IMR-90 (cell line): ENCODE measurements around the gene ECM1. TPM values are rescaled to one million over a fixed set of nuclear protein-coding genes. Genes with fewer than 3 reads are reported as not detected.

Experiments
- ATAC-seq: fragments of 200-7000 bp; cut with Tn5 transposase; 2 replicates; pipeline ENCODE4 v1.9.1; 2020; ENCODE audit warnings: low read depth, mild to moderate bottlenecking, moderate library complexity
- BruUV-seq: library from RNA; stranded (reverse); fragments of 400-500 nt; replicated peaks from 2 replicates; lab custom pipeline; 2021; lab: Mats Ljungman, UMichigan
- CTCF ChIA-PET: fragments of 300-600 bp; formaldehyde crosslinking; extraction: SDS; loops from one replicate; lab custom pipeline; 2021; ENCODE audit warnings: antibody characterized with exemption; lab: Yijun Ruan, JAX
- POLR2A ChIA-PET: fragments of 300-600 bp; sonication (Branson Sonifier 250); formaldehyde crosslinking; loops from one replicate; lab custom pipeline; 2022; ENCODE audit warnings: antibody characterized with exemption; ENCODE audit not compliant: unreplicated experiment; lab: Charles Lee
- DNase-seq: peaks from one replicate; pipeline ENCODE4 v3.0.0; 2013
- H2AFZ ChIP-seq: replicated peaks from 2 replicates; pipeline ENCODE3; 2013; ENCODE audit warnings: low read length, mild to moderate bottlenecking; ENCODE audit not compliant: poor library complexity
- H2AK5ac ChIP-seq: 2 replicates; pipeline ENCODE4 v1.6.1; 2013; ENCODE audit warnings: low read depth, low read length, inconsistent platforms
- H2AK9ac ChIP-seq: replicated peaks from 2 replicates; pipeline ENCODE3; 2013; ENCODE audit warnings: mild to moderate bottlenecking, low read depth, low read length, moderate library complexity; ENCODE audit not compliant: poor library complexity
- H2BK120ac ChIP-seq: 2 replicates; pipeline ENCODE4 v1.6.1; 2013; ENCODE audit warnings: low read depth, low read length, inconsistent platforms
- H2BK15ac ChIP-seq: 3 replicates; pipeline ENCODE4 v1.6.1; 2013; ENCODE audit warnings: low read depth, low read length, inconsistent platforms
- H2BK20ac ChIP-seq: 2 replicates; pipeline ENCODE4 v1.6.1; 2013; ENCODE audit warnings: low read depth, mild to moderate bottlenecking, inconsistent platforms, low read length, moderate library complexity
- H2BK5ac ChIP-seq: 2 replicates; pipeline ENCODE4 v1.6.1; 2013; ENCODE audit warnings: mild to moderate bottlenecking, low read depth, low read length, inconsistent platforms; ENCODE audit not compliant: poor library complexity, severe bottlenecking
- H3K14ac ChIP-seq: replicated peaks from 2 replicates; pipeline ENCODE4 v1.6.1; 2013; ENCODE audit warnings: low read depth, low read length, inconsistent platforms
- H3K18ac ChIP-seq: 2 replicates; pipeline ENCODE4 v1.6.1; 2013; ENCODE audit warnings: low read depth, low read length, control low read depth
- H3K23ac ChIP-seq: 2 replicates; pipeline ENCODE4 v1.6.1; 2013; ENCODE audit warnings: low read depth, low read length, inconsistent platforms
- H3K27ac ChIP-seq: 2 replicates; pipeline ENCODE4 v1.5.1; 2013; ENCODE audit warnings: mild to moderate bottlenecking, control low read depth, low read length; ENCODE audit not compliant: insufficient read depth
- H3K27me3 ChIP-seq: 2 replicates; pipeline ENCODE4 v1.6.1; 2013; ENCODE audit warnings: low read length; ENCODE audit not compliant: control insufficient read depth, insufficient read depth
- H3K36me3 ChIP-seq: 2 replicates; pipeline ENCODE4 v1.6.1; 2013; ENCODE audit warnings: low read length, mixed read lengths; ENCODE audit not compliant: control insufficient read depth, insufficient read depth
- H3K4ac ChIP-seq: 2 replicates; pipeline ENCODE4 v1.6.1; 2013; ENCODE audit warnings: low read depth, low read length, inconsistent platforms
- H3K4me1 ChIP-seq: 2 replicates; pipeline ENCODE4 v1.6.1; 2013; ENCODE audit warnings: low read length, mixed read lengths; ENCODE audit not compliant: control insufficient read depth, insufficient read depth
- H3K4me2 ChIP-seq: 2 replicates; pipeline ENCODE4 v1.6.1; 2013; ENCODE audit warnings: low read depth, mild to moderate bottlenecking, control low read depth, low read length, moderate library complexity
- H3K4me3 ChIP-seq: 2 replicates; pipeline ENCODE4 v1.5.1; 2013; ENCODE audit warnings: low read depth, mild to moderate bottlenecking, control low read depth, low read length, moderate library complexity; ENCODE audit not compliant: insufficient read depth
- H3K56ac ChIP-seq: 2 replicates; pipeline ENCODE4 v1.6.1; 2013; ENCODE audit warnings: low read length, inconsistent platforms; ENCODE audit not compliant: insufficient read depth; ENCODE audit errors: extremely low read depth
- H3K79me1 ChIP-seq, 2 experiments: 2 replicates each; pipeline ENCODE4 v1.6.1; 2013; ENCODE audit warnings: low read length in 2 of 2, inconsistent platforms in 1 of 2, low read depth in 1 of 2
- H3K9ac ChIP-seq: 2 replicates; pipeline ENCODE4 v1.6.1; 2013; ENCODE audit warnings: low read depth, low read length, control low read depth
- H3K9me1 ChIP-seq: 2 replicates; pipeline ENCODE4 v1.6.1; 2013; ENCODE audit warnings: low read length, inconsistent platforms; ENCODE audit not compliant: insufficient read depth
- H3K9me3 ChIP-seq: 2 replicates; pipeline ENCODE4 v1.6.1; 2013; ENCODE audit warnings: low read length; ENCODE audit not compliant: control insufficient read depth, insufficient read depth
- H4K20me1 ChIP-seq: 2 replicates; pipeline ENCODE4 v1.6.1; 2013; ENCODE audit warnings: low read length, inconsistent platforms; ENCODE audit not compliant: insufficient read depth
- H4K5ac ChIP-seq: 2 replicates; pipeline ENCODE4 v1.6.1; 2013; ENCODE audit warnings: mild to moderate bottlenecking, low read depth, low read length, control low read depth
- H4K8ac ChIP-seq, 2 experiments: 2 replicates each; pipeline ENCODE4 v1.6.1; 2013; ENCODE audit warnings: low read depth in 2 of 2, low read length in 2 of 2, control low read depth in 1 of 2, inconsistent platforms in 1 of 2
- H4K91ac ChIP-seq: 2 replicates; pipeline ENCODE4 v1.6.1; 2013; ENCODE audit warnings: low read depth, low read length, inconsistent platforms; ENCODE audit not compliant: insufficient read depth
- NFE2L2 ChIP-seq: fragments of 150-350 bp; IDR thresholded peaks from 2 replicates; pipeline ENCODE4 v1.6.1; 2016; ENCODE audit warnings: low read depth, mild to moderate bottlenecking, low read length
- RAD21 ChIP-seq: IDR thresholded peaks from 2 replicates; pipeline ENCODE4 v1.6.1; 2012; ENCODE audit warnings: low read length, improper control_type of control experiment
- WGBS, 2 experiments: methylation state at CpG; one replicate each; pipeline versions ENCODE4 v1.1.5 to v1.1.7; 2013; ENCODE audit warnings: missing lambda C conversion rate in 2 of 2; ENCODE audit not compliant: insufficient read length in 1 of 2; ENCODE audit errors: extremely low coverage in 2 of 2; 5-methylcytosine and 5-hydroxymethylcytosine counted together
- dilution Hi-C: fragments of 300-500 bp; cut with HindIII; formaldehyde crosslinking; loops from one replicate; pipeline ENCODE4 v1.14.3; 2018; ENCODE audit warnings: low sequenced_read_pairs; ENCODE audit not compliant: unreplicated experiment
- in situ Hi-C: fragments of 300-500 bp; cut with MboI; formaldehyde crosslinking; loops from 3 replicates; pipeline ENCODE4 v1.14.3; 2019; ENCODE audit warnings: low sequenced_read_pairs, inconsistent platforms, mixed read lengths
- intact Hi-C: fragments of 100-400 bp; cut with micrococcal nuclease; formaldehyde crosslinking; loops from 2 replicates; pipeline ENCODE4 v1.10.0; 2022
- polyA plus RNA-seq, 3 experiments: library from polyadenylated mRNA; depleted of rRNA; stranded (reverse); fragments of >200 nt; gene quantifications; 2 replicates each; pipeline ENCODE4 v1.2.3, GENCODE V29; 2012; ENCODE audit warnings: low replicate concordance in 1 of 3
- total RNA-seq: library from RNA; depleted of rRNA; stranded (reverse); fragments of >200 nt; gene quantifications from 2 replicates; pipeline ENCODE4 v1.2.3, GENCODE V29; 2012

The ECM1 gene
- total and polyA plus RNA-seq, 2 of the 4 experiments (the other 2 are of a cell fraction), result 20.1 to 230 TPM

DNA sequence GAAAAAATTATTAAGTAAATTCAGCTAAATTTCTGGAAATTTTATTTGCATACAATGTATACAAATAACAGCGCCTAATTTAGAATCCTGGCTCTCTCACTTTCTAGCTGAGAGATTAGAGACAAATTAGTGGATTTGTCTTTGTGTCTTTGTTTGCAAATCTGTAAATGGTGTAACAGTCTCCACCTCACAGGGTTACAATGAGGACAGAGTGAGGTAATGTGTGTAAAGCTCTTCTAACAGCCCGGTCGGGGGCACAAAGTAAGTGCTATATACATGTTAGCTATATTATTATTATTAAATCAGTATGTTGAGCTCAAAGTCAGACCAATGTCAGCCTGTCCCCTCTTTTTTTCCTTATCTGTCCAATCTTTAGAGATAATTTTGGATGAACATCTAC is 36.3 kb downstream of the ECM1 start:
- Histone ChIP-seq H2AK9ac (no peak overlapping the region), H3K4me2 (no peak overlapping the region), H3K27ac (no peak overlapping the region), H3K4me1 (no peaks in the 10 kb centered on the region; the same call in 1 of the 2 replicates), H2AK5ac (no peak overlapping the region), H4K8ac (no peak overlapping the region), H4K91ac (no peak overlapping the region), H3K56ac (no peak overlapping the region), H3K36me3 (no peaks in the 10 kb centered on the region), H4K20me1 (no peaks in the 10 kb centered on the region), H4K5ac (no peak overlapping the region), H3K9me1 (no peaks in the 10 kb centered on the region), H2BK15ac (no peak overlapping the region), H3K14ac (no peak overlapping the region), H3K9me3 (no peaks in the 10 kb centered on the region), H3K4me3 (no peak overlapping the region), H2BK5ac (no peak overlapping the region), H2BK20ac (no peak overlapping the region), H3K79me1 (0 out of 4 replicates have a peak, but pooled peaks cover 0 to 9% of the 10 kb centered on the region in 2 experiments), H3K18ac (no peak overlapping the region), H3K27me3 (no peaks in the 10 kb centered on the region), H2BK120ac (no peak overlapping the region), H3K23ac (no peak overlapping the region), H2AFZ (no peak overlapping the region), H3K9ac (no peak overlapping the region), H3K4ac (no peak overlapping the region)
- POLR2A ChIA-PET, result no interaction called here
- BruUV-seq, result no TSS peak
- CTCF ChIA-PET, result interaction anchor here (0.7 kb wide), 1 partner anchor 12 kb away, joined by 4 read pairs; no protein-coding TSS in a partner anchor
- no peak for DNase-seq
- ATAC-seq, result no peak
- intact Hi-C loops (no loop called here), dilution Hi-C loops (no loop called here), in situ Hi-C loops (no loop called here)
- TF ChIP-seq NFE2L2 (no peak), RAD21 (no peak)
- WGBS, 2 experiments, result no CpG with 5 or more reads among the region's 3 CpGs
